Measurements from ENCODE around the gene CPA4.

DNA sequence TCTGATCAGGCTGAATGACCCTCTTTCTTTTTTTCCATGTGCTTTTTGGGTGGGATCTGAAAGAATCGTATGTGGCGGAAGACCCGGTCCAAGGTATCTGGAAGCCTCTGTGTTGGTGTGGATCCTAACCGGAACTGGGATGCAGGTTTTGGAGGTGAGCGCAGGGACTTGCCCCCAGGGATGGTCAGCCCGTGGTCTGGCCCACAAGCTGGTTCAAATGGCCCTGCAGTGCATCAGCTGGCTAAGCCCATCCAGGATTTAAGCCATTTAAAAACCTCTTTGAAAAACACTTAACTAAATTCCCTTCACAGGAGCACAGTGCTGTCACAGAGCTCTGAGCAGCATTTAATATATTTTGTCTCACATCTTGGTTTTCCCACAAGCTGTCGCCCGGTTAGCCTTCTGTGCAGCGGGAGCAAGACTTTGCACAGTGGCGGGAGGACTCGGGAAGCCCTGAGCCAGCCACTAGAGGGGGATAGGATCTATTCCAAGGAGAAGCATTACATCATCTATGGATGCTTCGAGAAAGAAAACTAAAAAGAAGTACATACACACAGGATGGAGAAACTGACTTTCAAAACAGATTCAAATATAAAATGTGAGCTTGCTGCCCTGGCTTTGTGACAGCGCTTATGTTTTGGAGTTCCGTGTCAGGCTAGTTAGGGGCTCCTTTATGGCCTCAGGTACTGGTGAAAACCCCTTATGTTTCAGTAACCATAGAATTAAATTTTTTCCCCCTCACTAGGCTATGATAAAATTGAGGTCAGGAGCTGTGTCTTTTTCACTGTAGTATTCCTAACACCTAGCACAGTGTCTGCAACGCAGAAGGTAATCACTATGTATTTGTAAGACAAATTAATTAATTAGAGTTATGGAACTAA, 15.0 kb upstream of the CPA4 start:
- TF ChIP-seq YY1 (IDR thresholded peaks at IDR 0.05; ENCODE audit: insufficient read depth, insufficient read length) (no peak), ZNF274 (IDR thresholded peaks at IDR 0.05; ENCODE audit: low read depth, low read length) (no peak), SUZ12 (IDR thresholded peaks at IDR 0.05; ENCODE audit: extremely low read depth, insufficient read depth, insufficient read length) (no peak)

All from NT2/D1 (cell line).